SU-DHL-6 (cell line): Measurements from ENCODE around the gene PREX1.

ENCODE experiments used
- H2AFZ ChIP-seq: fragments of 200-600 bp; sonication (generic); 2 replicates; pipeline ENCODE4 v1.6.1; 2014; ENCODE audit warnings: low read depth, mild to moderate bottlenecking, moderate library complexity, mixed read lengths, antibody characterized with exemption, low read length; ENCODE audit not compliant: severe bottlenecking
- H3F3A ChIP-seq: fragments of 200-600 bp; shearing (Covaris generic); 2 replicates; pipeline ENCODE4 v1.6.0; 2016; ENCODE audit warnings: antibody characterized with exemption, mild to moderate bottlenecking; ENCODE audit not compliant: insufficient read depth
- H3K27ac ChIP-seq: fragments of 200-600 bp; sonication (generic); 2 replicates; pipeline ENCODE4 v1.5.1; 2016; ENCODE audit warnings: low read depth, mild to moderate bottlenecking, low read length, moderate library complexity, mixed read lengths
- H3K27me3 ChIP-seq: fragments of 200-600 bp; sonication (generic), shearing (Covaris generic); 2 replicates; pipeline ENCODE4 v1.6.0; 2014; ENCODE audit warnings: mild to moderate bottlenecking, low read length
- H3K36me3 ChIP-seq: fragments of 200-600 bp; sonication (generic); 2 replicates; pipeline ENCODE4 v1.6.1; 2014; ENCODE audit warnings: mild to moderate bottlenecking, low read length, mixed read lengths
- H3K4me2 ChIP-seq: fragments of 300-600, 200-600 bp; shearing (Covaris generic), sonication (generic); 2 replicates; pipeline ENCODE4 v1.6.0; 2014; ENCODE audit warnings: low read length, low read depth, mild to moderate bottlenecking; ENCODE audit not compliant: poor library complexity, severe bottlenecking
- H3K4me3 ChIP-seq: fragments of 200-600 bp; sonication (generic); 2 replicates; pipeline ENCODE4 v1.5.1; 2014; ENCODE audit warnings: antibody characterized with exemption, low read length, mild to moderate bottlenecking, mixed read lengths; ENCODE audit not compliant: insufficient read depth, poor library complexity, severe bottlenecking
- H3K79me2 ChIP-seq: fragments of 200-600 bp; sonication (generic); 2 replicates; pipeline ENCODE4 v1.6.1; 2014; ENCODE audit warnings: mild to moderate bottlenecking, low read length, moderate library complexity; ENCODE audit not compliant: insufficient read depth
- H3K9ac ChIP-seq: fragments of 200-600 bp; sonication (generic); 2 replicates; pipeline ENCODE4 v1.7.0; 2014; ENCODE audit warnings: mild to moderate bottlenecking, low read length
- H3K9me2 ChIP-seq: fragments of 200-600 bp; sonication (generic); replicated peaks from 2 replicates; pipeline ENCODE4 v1.6.1; 2014; ENCODE audit warnings: low read length; ENCODE audit not compliant: insufficient read depth
- H3K9me3 ChIP-seq: fragments of 200-600 bp; sonication (generic); 2 replicates; pipeline ENCODE4 v1.6.1; 2014; ENCODE audit warnings: low read length, mixed read lengths; ENCODE audit not compliant: insufficient read depth
- H4K20me1 ChIP-seq: fragments of 200-600 bp; sonication (generic); 2 replicates; pipeline ENCODE4 v1.6.1; 2014; ENCODE audit warnings: low read depth, mild to moderate bottlenecking, antibody characterized with exemption, low read length, moderate library complexity, mixed read lengths
- EZH2phosphoT487 ChIP-seq: fragments of 200-600 bp; sonication (generic), shearing (Covaris generic); conservative IDR thresholded peaks from 2 replicates; pipeline ENCODE4 v1.6.1; 2018; ENCODE audit warnings: mild to moderate bottlenecking, antibody characterized with exemption, low read length, moderate library complexity, mixed read lengths
- TF ChIP-seq, protein P1 (sequence below): fragments of 200-600 bp; sonication (generic); IDR thresholded peaks from one replicate; pipeline ENCODE4 v1.5.1; 2017; ENCODE audit warnings: antibody characterized with exemption, mild to moderate bottlenecking, low read length, moderate library complexity; ENCODE audit not compliant: insufficient read depth, poor library complexity, severe bottlenecking

PREX1 gene

DNA sequence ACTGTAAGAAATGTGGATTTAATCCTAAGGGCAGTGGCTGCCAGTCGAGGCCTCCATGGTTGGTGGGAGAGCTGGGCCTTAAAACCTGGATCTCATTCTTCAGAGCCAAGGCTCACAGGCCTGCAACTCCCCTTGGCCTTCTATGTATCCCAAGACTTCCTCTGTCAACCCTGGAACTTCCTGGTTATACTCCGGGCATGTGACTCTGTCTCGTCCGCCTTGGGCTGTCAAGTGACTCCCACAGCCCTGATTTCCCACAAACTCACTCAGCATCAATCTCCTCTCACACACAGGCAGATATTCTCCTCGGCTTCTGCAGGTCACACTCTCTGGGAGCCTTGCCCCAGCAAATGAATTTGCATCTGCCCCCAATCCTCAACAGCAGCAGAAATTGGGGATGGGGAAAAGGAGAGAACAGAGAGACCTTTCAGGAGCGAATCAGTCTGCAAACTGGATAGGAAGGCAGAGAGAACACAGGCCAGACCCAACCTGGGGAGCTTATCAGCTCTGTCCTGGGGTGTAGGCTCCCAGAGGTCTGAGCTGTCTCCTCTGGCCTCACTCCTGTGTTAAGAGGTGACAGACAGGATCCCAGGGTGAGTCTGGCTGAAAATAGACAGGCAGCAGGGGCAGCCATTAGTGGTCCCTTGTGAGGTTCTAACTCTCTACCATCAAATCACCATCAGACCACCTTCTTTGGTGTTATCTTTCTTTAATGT is 30.4 kb upstream of the PREX1 start:
- Histone ChIP-seq H3K9me3 (no peaks in the 10 kb centered on the region), H3K4me2 (no peak overlapping the region), H3K27ac (no peak overlapping the region), H3K9ac (no peak overlapping the region), H4K20me1 (no peaks in the 10 kb centered on the region), H2AFZ (no peak overlapping the region), H3K9me2 (no peaks in the 10 kb centered on the region), H3F3A (no peaks in the 10 kb centered on the region), H3K36me3 (no peaks in the 10 kb centered on the region), H3K79me2 (no peaks in the 10 kb centered on the region), H3K27me3 (no peaks in the 10 kb centered on the region), H3K4me3 (no peak overlapping the region)
- no peak for TF ChIP-seq EZH2phosphoT487
- TF ChIP-seq, protein P1, sequence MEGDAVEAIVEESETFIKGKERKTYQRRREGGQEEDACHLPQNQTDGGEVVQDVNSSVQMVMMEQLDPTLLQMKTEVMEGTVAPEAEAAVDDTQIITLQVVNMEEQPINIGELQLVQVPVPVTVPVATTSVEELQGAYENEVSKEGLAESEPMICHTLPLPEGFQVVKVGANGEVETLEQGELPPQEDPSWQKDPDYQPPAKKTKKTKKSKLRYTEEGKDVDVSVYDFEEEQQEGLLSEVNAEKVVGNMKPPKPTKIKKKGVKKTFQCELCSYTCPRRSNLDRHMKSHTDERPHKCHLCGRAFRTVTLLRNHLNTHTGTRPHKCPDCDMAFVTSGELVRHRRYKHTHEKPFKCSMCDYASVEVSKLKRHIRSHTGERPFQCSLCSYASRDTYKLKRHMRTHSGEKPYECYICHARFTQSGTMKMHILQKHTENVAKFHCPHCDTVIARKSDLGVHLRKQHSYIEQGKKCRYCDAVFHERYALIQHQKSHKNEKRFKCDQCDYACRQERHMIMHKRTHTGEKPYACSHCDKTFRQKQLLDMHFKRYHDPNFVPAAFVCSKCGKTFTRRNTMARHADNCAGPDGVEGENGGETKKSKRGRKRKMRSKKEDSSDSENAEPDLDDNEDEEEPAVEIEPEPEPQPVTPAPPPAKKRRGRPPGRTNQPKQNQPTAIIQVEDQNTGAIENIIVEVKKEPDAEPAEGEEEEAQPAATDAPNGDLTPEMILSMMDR = no peak

DNA sequence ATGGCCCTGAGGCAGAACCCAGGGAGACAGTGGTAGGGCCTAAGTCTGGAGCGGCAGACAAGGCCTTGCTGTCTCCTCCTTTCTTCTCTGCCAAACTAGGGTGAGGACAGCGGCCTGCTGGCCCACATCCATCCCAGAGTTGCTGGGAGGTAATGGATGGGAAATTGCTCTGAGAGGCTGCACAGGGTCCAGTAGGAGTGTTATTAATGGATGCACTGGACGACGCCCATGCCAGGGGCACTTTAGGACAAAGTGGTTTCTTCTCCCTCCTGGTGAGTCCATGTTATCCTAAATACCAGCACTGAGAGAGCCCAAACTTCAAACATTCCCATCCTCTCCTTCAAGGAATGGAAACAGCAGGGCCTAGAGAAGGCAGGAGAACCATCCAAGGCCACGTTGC is 28.3 kb upstream of the PREX1 start:
- H3K27me3 ChIP-seq = no peaks in the 10 kb centered on the region
- H3K9me3 ChIP-seq = no peaks in the 10 kb centered on the region
- H3K79me2 ChIP-seq = no peaks in the 10 kb centered on the region
- no peaks in the 10 kb centered on the region for H3F3A ChIP-seq
- H3K9me2 ChIP-seq = no peaks in the 10 kb centered on the region
- no peaks in the 10 kb centered on the region for H4K20me1 ChIP-seq
- H2AFZ ChIP-seq = no peak overlapping the region
- H3K4me3 ChIP-seq = no peak overlapping the region
- H3K9ac ChIP-seq = no peak overlapping the region
- no peaks in the 10 kb centered on the region for H3K36me3 ChIP-seq
- TF ChIP-seq, protein P1 = no peak
- TF ChIP-seq EZH2phosphoT487 = no peak
- no peak overlapping the region for H3K27ac ChIP-seq
- H3K4me2 ChIP-seq = no peak overlapping the region

DNA sequence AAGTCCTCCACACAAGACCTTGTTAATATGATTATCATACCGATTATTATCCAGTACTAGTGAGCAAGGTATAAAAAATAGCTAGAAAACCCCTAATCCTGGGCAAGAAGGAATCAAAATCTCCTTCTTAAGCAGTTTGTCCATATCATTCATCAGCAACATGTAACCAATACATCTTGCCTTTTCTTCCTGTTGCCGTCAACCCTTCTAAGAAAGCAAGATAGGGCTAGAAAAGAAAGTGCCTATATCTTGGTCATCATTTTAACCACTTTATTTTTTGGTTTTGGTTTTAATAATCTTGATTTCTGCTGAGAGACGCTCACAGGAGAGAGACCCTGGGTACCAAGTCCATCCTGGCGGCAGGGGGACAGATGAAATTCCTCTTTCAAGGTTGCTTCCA is 27.2 kb upstream of the PREX1 start:
- Histone ChIP-seq H3K27ac (no peak overlapping the region), H3K4me3 (no peak overlapping the region), H3K4me2 (no peak overlapping the region), H4K20me1 (no peaks in the 10 kb centered on the region), H3K36me3 (no peaks in the 10 kb centered on the region), H3F3A (no peaks in the 10 kb centered on the region), H3K9me2 (no peaks in the 10 kb centered on the region), H3K27me3 (no peaks in the 10 kb centered on the region), H2AFZ (no peak overlapping the region), H3K9ac (no peak overlapping the region), H3K9me3 (no peaks in the 10 kb centered on the region), H3K79me2 (no peaks in the 10 kb centered on the region)
- TF ChIP-seq, protein P1 = no peak
- no peak for TF ChIP-seq EZH2phosphoT487
